Stimulated activated CD4-positive, alpha-beta T cell treated with anti-CD3 and anti-CD28 coated beads, Interleukin-12 subunit alpha, Interleukin-12 subunit beta, amount 100 ng/mL, for 24 hours (primary cell): ENCODE results near the gene MTFR2.
A peak's percentile ranks its signal among the peaks of the same experiment; 100 is the strongest.
"Not testable (repeated sequence)": the region's sequence is repeated elsewhere in the genome, so short reads cannot be mapped to it uniquely, and the experiment has no call there.

Experiments used
- DNase-seq, 2 experiments: peaks; one replicate each; pipeline ENCODE4 v3.0.0-alpha.2; 2020; ENCODE audit warnings: low read depth in 2 of 2

MTFR2 gene

DNA sequence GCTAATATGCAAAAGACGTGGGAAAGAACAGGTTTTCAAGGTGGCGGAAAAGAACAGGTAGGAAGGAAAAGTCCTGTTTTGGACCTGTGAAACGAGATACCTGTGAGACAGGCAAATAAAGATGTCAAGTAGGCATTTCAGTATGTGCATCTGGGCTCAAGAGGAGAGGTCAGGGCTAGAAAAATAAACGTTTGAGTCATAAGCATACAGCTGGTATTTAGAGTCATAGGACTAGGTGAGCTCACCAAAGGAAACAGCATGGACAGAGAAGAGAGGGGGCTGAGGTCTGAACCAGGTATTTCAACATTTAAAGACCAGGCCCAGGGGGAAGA lies 14.9 kb downstream of the MTFR2 start:
- DNase-seq: no peak

DNA sequence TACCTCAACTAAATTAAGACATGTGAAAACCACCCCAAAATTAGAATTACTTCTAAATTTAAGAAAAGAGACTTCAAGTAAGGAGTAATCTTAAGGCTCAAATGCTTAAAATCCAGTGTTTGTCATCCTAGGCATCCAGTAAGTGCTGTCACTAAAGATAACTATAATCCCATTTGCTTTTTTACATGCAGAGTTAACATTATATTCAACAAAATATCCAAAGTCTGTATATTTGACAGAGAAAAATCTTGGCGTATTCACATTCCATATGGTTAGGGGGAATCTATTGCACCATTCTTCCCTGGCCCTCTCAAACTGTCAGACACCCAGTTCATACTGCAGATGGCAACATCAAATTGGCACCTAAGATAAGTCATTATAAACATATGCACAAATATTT lies 17.4 kb downstream of the MTFR2 start:
- DNase-seq: no peak

DNA sequence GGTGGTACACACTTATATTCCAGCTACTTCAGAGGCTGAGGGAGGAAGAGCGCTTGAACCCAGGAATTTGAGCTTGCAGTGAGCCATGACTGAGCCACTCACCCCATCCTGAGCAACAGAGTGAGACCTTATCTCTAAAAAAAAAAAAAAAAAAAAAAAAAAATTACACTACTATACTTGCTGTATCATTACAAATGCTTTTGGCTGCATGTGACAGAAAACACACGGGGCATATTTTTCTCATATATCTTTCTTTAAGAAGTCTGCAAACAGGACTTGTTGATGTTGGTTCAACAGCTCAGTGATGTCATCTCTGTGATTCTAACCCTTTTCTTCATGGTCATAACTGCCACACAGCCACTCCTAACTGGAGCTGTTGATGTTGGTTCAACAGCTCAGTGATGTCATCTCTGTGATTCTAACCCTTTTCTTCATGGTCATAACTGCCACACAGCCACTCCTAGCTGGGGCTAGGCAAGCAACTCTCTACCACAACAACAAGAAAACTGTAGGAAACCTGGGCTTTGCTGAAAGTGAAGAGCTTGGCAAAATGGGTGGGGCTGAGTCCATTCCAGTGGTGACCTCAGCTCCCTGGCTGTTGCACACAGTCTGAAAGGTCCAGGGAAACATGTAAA lies 19.8 kb downstream of the MTFR2 start:
- DNase-seq: no peak

DNA sequence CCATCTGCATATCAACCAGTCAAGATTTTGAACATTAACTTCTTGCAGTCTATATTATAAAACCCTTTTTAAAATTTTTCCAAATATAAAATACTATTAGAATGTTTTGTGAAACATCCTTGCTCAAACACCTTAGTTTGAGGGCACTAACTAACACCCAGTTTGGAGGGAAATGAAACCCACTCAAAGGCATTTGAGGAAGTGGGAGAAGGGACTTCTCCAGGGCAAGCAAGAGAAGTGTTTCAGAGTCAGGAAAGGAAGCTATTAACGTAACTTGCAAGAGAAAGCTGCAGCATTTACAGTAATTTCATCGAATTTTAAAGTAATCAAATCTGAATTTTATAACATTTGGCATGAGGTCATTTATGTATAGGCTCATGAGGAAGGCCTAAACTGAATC lies 21.3 kb downstream of the MTFR2 start:
- DNase-seq: no peak

DNA sequence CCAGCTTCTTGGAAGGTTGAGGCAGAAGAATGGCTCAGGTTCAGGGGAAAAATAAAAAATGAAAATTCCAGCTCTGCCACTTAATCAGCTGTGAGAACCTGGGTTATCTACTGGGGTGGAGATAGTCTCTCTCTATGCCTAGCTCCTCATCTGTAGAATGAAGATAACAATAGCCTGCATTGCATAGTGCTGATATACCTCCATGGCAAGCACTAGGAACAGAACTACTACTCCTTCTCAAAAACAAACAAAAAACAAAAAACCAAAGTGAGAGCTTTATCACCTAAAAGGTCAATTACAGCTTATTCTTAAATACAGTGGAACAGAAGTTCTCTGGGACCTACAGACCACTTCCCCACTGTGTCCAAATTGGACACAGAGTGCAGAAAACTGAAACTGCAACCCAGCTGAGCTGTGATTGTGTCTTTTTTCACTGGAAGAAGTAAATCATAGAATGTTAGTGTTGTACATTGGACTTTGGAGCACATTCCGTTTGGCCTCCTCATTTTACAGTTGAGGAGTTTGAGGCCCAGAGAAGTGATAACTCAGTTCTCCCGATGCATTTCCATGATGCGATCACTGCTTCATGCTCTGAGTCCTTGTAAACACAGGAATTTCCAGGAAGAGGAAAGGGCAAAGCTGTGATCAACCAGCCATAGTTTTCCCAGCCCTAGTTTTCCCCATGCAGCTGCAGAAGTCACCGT lies 23.3 kb downstream of the MTFR2 start:
- DNase-seq: no peak

DNA sequence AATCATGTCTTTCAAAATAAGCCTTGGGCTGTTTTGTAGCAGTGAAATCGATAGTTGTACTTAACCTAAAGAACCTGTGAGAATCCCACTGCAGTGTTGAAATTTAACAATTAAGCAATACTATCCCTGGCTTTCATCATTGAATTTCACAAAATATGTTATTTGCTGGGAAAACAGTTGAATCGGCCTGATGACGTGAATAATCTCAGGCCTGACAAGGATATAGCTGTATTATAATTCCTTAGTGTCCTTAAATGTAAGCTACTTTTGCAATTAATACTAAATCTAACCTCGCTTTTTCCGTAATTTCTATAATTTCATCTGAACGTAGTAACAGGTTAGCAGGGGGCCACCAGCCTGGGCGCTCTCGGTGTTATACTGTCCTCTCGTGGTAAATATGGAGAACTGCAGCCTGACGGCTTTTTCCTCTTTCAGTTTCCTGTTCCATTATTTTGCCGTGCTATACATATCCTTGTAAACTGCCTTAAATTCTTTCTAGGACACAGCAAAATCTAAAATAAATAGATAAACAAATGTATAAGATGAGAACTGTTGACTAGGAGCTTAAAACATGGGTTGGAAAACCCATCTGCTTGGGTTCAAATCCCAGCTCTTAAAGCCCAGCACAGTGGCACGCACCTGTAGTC lies 24.0 kb downstream of the MTFR2 start:
- peak; percentile 21 to 37 for DNase-seq

DNA sequence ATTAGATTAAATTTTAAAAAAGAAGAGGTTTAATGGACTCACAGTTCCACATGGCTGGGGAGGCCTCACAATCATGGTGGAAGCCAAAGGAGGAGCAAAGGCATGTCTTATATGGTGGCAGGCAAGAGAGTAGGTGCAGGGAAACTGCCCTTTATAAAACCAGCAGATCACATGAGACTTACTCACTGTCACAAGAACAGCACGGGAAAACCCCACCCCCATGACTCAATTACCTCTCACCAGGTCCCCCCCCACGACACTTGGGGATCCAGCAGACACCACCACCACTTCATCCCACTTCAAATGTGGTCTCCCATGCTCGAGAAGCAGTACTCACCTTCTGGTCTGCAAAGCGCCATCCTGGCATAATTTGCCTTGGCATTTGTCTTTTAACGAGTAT lies 24.6 kb downstream of the MTFR2 start:
- peak in 1 of 2 experiments; percentile 8 for DNase-seq

DNA sequence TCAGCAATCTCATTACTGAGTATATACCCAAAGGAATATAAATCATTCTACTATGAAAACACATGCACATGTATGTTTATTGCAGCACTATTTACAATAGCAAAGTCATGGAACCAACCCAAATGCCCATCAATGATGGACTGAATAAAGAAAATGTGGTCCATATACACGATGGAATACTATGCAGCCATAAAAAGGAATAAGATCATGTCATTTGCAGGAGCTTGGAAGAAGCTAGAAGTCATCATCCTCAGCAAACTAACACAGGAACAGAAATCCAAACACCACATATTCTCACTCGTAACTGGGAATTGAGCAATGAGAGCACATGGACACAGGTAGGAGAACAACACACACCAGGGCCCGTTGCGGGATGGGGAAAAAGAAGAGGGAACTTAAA lies 25.1 kb downstream of the MTFR2 start:
- DNase-seq: not testable (repeated sequence)

DNA sequence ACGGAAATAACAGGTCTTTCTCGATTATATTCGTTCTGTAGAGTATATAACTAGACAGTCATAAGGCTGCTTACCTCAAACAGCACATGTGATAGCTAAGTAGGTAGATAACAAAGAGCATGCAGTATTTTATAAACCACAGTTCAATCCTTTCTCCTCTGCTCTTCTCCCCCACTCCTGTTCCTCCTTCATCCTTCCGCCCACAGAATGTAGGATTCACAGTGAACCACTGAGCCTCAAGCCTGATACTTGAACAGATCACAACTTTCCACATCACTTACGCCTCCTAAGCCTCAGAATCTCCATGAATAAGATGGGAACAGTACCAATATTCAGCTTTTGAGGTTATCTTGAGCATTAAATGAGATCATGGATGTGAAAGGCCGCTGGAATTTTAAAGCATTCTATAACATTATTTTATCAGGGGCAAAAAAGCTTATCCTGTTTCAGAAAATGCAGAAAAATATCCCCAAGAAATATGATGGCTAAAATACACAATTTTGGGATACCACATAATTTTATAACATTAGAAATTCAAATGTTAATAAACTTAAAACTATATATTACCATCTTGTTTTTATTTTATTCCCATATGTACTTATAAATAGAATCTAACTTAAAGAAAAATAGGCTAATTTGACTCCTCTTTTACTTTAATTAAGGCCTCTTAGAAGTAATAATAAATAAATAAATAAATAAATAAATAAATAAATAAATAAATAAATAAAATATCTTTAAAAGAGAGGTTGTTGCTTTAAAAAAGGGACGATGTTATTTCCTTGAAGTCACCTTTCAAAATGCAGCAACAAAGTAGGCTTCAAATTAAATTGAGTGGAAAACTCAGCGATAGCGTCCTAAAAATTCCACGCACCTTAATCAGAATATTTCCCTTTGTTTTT lies 33.4 kb downstream of the MTFR2 start:
- DNase-seq: no peak

DNA sequence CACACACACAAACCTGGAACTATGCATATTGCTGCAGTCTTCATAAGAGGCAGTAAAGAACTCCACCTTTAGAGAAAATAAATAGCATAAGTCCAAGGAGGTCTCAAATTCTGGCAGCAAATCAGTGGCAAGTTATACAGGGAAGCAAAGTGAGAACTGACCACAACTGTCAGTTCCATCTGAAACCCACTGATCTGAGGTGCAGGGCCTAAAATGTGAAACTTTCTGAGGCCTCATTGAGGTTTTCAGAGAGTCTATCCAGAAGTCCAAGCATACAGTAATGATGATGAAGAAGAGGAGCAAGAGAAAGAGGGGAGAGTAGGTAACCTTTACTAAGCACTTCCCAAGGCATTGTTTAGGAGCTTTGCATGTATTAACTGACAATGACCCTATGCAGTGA lies 36.3 kb downstream of the MTFR2 start:
- DNase-seq: no peak

DNA sequence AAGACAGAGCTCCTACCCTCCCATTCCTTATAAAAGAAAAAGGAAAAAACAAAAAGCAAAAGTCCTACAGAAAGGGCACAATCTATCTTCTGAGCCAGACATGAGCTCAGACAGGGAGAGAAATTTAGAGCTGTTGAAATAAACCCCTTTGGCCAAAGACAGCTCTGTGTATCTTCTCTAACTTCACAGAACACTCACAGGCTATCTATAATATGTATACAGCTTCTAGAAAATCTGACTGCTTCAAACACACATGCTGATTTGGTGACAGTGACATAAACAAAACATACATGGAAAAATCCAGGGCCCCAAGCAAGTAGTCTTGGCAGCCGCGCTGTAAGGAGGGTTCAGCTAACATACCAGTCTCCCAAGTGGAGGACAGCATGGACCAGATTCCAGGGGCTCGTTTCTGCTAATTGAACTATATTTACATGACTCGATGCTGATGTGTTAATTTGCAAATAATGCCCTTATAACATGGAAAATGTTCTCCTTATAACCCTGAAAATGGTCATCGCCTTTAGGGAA lies 37.0 kb downstream of the MTFR2 start:
- no peak for DNase-seq

DNA sequence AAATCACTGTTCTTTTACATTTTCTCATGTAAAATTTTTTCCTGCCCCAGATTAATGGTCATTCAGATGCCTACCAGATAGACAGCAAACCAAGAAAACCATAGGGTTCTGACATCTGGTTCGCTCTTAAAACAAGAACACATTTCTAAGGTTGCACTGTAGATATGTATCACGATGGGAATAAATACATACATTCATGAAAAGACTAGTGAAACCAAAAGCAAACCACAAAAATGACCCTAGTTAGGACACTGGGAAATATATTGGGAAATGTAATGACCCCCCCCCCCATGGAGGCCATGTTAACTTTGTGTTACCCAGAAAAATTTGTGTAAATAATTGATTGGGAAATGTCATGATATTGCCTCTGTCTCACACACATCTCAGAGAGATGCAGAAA lies 37.5 kb downstream of the MTFR2 start:
- DNase-seq: no peak

DNA sequence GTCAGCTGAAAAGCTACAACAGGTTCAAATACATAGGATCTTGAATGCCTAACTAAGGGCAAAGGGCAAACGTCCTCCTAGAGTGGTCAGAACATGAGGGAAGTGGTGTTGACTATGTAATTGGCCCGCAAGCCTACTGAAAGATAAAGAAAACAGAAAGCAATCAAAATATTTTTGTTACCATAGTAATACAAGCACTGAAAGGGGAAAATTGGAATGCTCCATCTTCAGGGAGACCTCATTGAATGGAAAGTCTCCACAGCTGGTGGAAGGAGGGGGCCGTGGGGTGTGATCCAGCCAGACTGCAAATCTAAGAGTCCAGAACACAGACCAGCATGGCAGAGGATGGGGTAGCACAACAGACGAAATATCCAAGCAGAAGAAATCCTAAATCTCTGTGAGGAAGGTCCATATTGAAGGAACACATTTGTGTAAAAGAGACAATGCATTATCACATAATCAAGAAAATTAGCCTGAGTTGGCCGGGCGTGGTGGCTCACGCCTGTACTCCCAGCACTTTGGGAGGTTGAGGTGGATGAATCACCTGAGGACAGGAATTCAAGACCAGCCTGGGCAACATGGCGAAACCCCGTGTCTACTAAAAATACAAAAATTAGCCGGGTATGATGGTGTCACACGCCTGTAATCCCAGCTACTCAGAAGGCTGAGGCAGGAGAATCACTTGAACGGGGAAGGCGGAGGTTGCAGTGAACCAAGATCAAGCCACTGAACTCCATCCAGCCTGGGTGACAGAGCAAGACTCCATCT lies 39.5 kb downstream of the MTFR2 start:
- no peak for DNase-seq

DNA sequence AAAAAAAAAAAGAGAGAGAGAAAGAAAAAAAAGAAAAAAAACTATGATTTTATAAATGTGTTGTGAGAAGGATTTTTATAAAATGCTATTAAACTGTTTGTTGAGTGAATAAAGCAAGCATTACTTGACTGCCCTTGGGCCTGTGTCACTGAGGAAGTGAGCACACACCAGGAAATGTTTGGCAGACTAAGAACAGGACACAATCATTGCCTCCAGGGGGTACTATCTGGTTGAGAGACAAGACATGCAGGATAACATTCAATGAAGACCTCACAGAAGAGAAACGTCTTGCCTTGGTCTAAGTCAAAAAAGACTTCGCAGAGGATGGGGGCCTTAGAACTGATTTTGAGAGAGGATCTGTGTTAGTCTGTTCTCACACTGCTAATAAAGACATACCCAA lies 40.6 kb downstream of the MTFR2 start:
- DNase-seq: no peak

DNA sequence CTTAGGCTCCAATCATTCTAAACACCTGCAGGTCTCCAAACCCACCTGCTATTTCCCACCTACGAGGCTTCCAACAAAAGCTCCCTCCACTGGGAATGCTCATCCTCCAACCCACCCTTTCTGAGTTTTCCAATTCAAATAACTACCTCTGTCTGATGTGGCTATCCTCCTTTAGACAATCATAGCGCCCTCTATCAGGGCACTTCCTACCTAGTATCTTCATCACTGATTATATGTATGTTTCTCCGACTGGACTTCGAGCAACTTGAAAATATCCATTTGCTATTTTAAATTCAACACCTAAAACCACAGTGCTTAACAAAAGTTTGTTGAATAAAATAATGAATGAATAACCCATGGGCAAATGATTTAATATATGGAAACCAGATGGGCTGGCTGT lies 41.3 kb downstream of the MTFR2 start:
- no peak for DNase-seq

DNA sequence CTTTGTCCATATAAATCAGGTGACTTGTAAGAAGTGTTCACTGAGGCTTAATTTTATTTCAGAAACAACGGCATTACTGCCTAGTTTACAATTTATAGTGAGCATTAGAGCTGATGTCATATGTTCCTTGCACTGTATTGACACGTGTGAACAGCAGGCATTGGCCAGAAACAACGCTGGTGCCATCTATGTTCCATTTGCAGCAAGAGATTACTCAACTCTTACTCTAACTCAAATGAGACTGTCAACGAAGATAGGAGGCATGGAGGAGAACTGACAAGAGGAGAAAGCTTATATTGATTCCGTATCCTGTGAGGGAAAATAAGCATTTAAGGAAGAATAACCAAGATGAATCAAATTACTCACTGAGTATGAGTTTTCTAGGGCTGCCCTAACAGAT lies 48.4 kb downstream of the MTFR2 start:
- no peak for DNase-seq

DNA sequence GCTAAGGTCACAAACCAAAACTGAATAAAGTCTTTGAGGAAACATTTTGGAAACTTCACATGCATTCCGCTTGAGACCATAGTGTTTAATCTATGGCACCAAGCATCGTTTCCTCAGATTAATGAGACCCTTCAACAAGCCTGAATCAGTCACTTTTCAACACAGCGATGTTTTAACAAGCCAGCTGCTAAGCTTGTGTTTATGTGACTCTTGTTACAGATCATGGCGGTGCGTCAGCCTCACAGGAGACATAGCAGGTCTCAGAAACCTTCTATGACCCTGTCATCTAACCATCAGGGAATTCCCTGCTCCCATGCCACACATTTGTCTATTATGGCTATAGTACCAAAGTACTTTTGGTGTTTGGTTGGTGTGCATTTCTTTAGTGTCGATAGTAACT lies 57.2 kb downstream of the MTFR2 start:
- no peak for DNase-seq

DNA sequence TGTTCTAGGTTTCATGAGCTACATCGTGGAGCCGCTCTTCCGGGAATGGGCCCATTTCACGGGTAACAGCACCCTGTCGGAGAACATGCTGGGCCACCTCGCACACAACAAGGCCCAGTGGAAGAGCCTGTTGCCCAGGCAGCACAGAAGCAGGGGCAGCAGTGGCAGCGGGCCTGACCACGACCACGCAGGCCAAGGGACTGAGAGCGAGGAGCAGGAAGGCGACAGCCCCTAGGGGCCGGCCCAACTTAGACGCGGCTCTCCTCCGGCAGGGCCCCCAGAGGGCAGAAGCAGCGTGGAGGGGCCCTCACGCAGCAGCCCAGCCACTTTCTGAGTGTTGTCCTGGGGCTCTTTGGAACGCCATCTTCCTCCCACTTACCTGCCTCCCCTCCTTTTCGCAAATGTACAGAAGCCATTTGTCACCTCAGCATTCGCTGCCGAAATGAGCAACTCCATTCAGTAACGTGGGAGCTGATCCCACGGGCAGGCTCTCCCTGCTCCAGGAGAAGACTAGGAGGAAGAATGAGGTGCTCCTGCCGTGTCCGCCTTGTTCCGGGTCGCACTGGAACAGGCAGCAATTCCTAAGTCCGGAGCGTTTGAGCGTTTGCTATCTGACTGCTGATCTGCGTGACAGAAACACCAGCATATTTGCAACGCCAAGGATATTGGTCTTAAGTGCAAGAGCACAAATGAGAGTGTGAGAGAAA lies 58.4 kb downstream of the MTFR2 start:
- DNase-seq: no peak

DNA sequence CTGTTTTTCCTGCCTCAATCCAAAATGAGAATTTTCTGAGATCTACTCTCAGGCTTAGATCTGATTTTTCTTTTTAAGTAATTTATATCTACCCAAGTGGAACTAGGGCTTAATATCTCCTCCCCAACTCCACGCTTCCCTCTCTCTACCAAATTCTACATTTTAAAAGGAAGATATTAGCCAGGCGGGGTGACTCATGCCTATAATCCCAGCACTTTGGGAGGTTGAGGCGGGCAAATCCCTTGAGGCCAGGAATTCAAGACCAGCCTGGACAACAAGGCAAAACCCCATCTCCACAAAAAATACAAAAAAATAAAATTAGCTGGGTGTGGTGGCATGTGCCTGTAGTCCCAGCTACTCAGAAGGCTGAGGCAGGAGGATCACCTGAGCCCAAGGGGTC lies 61.0 kb downstream of the MTFR2 start:
- no peak for DNase-seq

DNA sequence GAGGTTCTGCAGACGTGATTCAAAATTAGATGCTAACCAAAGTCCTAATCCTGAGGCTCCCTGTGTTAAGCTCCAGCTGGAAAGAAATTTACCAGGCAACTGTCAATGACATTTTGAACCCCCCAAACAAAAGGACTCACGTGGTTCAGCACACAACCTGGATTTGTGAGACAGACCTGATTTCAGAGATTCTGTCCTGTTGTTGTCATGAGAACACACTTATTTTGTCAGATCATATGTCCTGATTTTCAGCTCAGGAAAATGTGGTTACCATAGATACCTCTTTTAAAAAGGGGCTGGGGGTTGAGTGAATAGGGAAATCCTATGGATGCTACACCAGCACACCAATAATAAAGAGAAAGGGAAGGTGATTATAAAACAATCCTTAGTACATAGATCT lies 61.6 kb downstream of the MTFR2 start:
- DNase-seq: no peak

DNA sequence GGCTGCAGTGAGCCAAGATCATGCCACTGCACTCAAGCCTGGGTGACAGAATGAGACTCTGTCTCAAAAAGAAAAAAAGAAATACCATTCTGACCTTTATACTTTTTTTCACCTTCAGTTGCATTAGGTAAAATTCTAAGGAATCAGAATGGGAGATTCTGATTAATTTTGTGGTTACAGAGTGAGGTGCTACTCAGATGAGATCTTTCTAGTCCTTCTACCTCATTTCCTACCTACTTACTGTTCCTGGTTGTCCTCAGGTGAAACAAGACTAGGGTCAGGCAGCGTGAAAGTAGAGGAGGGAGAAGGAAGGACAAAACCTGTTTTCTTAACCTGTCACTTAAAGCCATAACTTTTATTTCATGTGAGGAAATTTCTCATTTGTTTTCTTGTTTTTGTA lies 63.7 kb downstream of the MTFR2 start:
- DNase-seq: no peak
